Caco-2 (cell line): ENCODE data around the gene FOXE1. TPM values are rescaled to one million over a fixed set of nuclear protein-coding genes. Genes with fewer than 3 reads are reported as not detected.

ENCODE experiments used
- BruUV-seq: library from RNA; stranded (reverse); fragments of 400-500 nt; replicated peaks from 2 replicates; lab custom pipeline; 2021; lab: Mats Ljungman, UMichigan
- CTCF ChIA-PET: fragments of 300-600 bp; sonication (Branson Sonifier 250); formaldehyde crosslinking; loops from one replicate; lab custom pipeline; 2022; ENCODE audit warnings: antibody characterized with exemption; lab: Charles Lee
- POLR2A ChIA-PET: fragments of 300-600 bp; sonication (Branson Sonifier 250); formaldehyde crosslinking; loops from one replicate; lab custom pipeline; 2022; ENCODE audit warnings: antibody characterized with exemption; lab: Charles Lee
- DNase-seq, 2 experiments: peaks; one replicate each; pipeline versions ENCODE4 v3.0.0 to v3.0.0-alpha.2; 2020 to 2022
- H3K27me3 ChIP-seq: replicated peaks from 2 replicates; pipeline ENCODE4 v1.6.0; 2011; ENCODE audit warnings: low read length; ENCODE audit not compliant: control insufficient read depth, insufficient read depth
- H3K36me3 ChIP-seq: 2 replicates; pipeline ENCODE4 v1.5.1; 2011; ENCODE audit warnings: low read length; ENCODE audit not compliant: control insufficient read depth, insufficient read depth
- H3K4me1 ChIP-seq: fragments of 250-450 bp; sonication (Bioruptor Pico); 2 replicates; pipeline ENCODE4 v1.5.1; 2020; ENCODE audit warnings: mild to moderate bottlenecking
- H3K4me3 ChIP-seq: 2 replicates; pipeline ENCODE4 v1.5.1; 2011; ENCODE audit warnings: low read depth, mild to moderate bottlenecking, control low read depth, low read length
- H3K9me3 ChIP-seq: fragments of 250-450 bp; sonication (Bioruptor Pico); 2 replicates; pipeline ENCODE4 v1.5.1; 2020; ENCODE audit warnings: mild to moderate bottlenecking, moderate library complexity
- H3K27ac Mint-ChIP-seq: one replicate; pipeline ENCODE4 v1.8.0; 2022; ENCODE audit warnings: mixed read lengths; ENCODE audit not compliant: unreplicated experiment
- H3K27me3 Mint-ChIP-seq: one replicate; pipeline ENCODE4 v1.8.0; 2022; ENCODE audit warnings: mixed read lengths; ENCODE audit not compliant: insufficient read depth, unreplicated experiment
- H3K36me3 Mint-ChIP-seq: one replicate; pipeline ENCODE4 v1.8.0; 2022; ENCODE audit warnings: mild to moderate bottlenecking, mixed read lengths; ENCODE audit not compliant: insufficient read depth, unreplicated experiment
- H3K4me1 Mint-ChIP-seq: one replicate; pipeline ENCODE4 v1.8.0; 2022; ENCODE audit warnings: low read depth, mixed read lengths; ENCODE audit not compliant: unreplicated experiment
- H3K4me3 Mint-ChIP-seq: one replicate; pipeline ENCODE4 v1.8.0; 2022; ENCODE audit warnings: mild to moderate bottlenecking, moderate library complexity, mixed read lengths; ENCODE audit not compliant: unreplicated experiment
- H3K9me3 Mint-ChIP-seq: one replicate; pipeline ENCODE4 v1.8.0; 2022; ENCODE audit warnings: mixed read lengths; ENCODE audit not compliant: unreplicated experiment
- intact Hi-C: fragments of 100-400 bp; cut with micrococcal nuclease; formaldehyde crosslinking; loops from one replicate; pipeline ENCODE4 v1.10.0; 2022; ENCODE audit not compliant: unreplicated experiment
- total RNA-seq: library from RNA; stranded (reverse); gene quantifications from 2 replicates; pipeline ENCODE4 v1.2.3, GENCODE V29; 2022
- TF ChIP-seq, protein P1 (sequence below), 2 experiments: fragments of 200-600 bp in 1 of 2; IDR thresholded peaks; 1 replicate in 1 of 2; 2 replicates in 1 of 2; pipeline versions ENCODE4 v1.5.1 to v1.8.0; 2011 to 2022; ENCODE audit warnings: antibody characterized with exemption in 1 of 2, control low read depth in 1 of 2, inconsistent platforms in 1 of 2, low read depth in 1 of 2, low read length in 1 of 2, mild to moderate bottlenecking in 1 of 2, moderate library complexity in 1 of 2; ENCODE audit not compliant: insufficient read depth in 1 of 2, severe bottlenecking in 1 of 2, unreplicated experiment in 1 of 2

FOXE1 gene
- total RNA-seq, 1 experiment from 2014 or later = not detected

DNA sequence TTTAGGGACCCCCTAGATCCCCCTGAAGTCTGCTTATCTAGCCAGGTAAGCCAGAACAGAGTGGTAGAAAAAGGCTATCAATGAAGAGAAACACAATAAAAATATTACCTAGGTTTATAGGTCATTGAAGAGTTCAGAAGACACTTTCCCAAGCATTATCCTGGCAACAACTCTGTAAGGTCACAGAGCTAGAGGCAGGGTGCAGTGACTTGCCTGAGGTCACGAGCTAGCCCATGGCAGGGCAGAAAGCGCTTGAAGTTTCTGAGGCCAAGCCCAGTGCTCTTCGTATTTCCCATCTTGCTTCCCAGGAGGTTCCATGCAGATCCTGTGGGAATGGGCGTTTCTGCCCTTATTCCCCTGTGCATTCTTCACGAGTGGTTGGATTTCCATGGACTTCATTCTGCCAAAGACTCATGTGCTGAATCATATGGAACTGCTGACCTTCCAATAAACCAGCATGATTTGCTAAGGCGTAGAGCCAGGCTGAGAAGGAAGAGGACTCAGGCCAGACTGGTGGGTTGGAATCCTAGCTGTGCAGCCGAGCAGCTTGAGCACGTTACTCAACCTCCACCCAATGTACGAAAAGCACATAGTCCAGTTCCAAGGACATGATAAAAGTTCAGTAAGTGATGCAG is 47.2 kb downstream of the FOXE1 start:
- no peaks in the 10 kb centered on the region for H3K9me3 Mint-ChIP-seq
- TF ChIP-seq, protein P1, sequence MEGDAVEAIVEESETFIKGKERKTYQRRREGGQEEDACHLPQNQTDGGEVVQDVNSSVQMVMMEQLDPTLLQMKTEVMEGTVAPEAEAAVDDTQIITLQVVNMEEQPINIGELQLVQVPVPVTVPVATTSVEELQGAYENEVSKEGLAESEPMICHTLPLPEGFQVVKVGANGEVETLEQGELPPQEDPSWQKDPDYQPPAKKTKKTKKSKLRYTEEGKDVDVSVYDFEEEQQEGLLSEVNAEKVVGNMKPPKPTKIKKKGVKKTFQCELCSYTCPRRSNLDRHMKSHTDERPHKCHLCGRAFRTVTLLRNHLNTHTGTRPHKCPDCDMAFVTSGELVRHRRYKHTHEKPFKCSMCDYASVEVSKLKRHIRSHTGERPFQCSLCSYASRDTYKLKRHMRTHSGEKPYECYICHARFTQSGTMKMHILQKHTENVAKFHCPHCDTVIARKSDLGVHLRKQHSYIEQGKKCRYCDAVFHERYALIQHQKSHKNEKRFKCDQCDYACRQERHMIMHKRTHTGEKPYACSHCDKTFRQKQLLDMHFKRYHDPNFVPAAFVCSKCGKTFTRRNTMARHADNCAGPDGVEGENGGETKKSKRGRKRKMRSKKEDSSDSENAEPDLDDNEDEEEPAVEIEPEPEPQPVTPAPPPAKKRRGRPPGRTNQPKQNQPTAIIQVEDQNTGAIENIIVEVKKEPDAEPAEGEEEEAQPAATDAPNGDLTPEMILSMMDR (IDR thresholded peaks at IDR 0.05; ENCODE audit: insufficient read depth in 1 of 2, low read depth in 1 of 2, low read length in 1 of 2, severe bottlenecking in 1 of 2, unreplicated experiment in 1 of 2) = no peak
- no peaks in the 10 kb centered on the region for H3K4me1 Mint-ChIP-seq
- H3K4me3 ChIP-seq = no peak overlapping the region
- no peak for DNase-seq
- POLR2A ChIA-PET = no interaction called here
- no peaks in the 10 kb centered on the region; the same call in 1 of the 2 replicates for H3K36me3 ChIP-seq
- no peaks in the 10 kb centered on the region for H3K4me1 ChIP-seq
- H3K27me3 ChIP-seq = no peaks in the 10 kb centered on the region
- H3K9me3 ChIP-seq = no peaks in the 10 kb centered on the region
- peaks cover 14% of the 10 kb centered on the region for H3K36me3 Mint-ChIP-seq
- H3K27me3 Mint-ChIP-seq = no peaks in the 10 kb centered on the region
- no peak overlapping the region for H3K27ac Mint-ChIP-seq
- no TSS peak for BruUV-seq
- intact Hi-C loops = loop anchor here (5.0 kb wide), 2 partner anchors 98 to 203 kb away; partner anchors contain the start of gene XPA
- CTCF ChIA-PET = interaction anchor here (0.6 to 1.3 kb wide), 7 partner anchors 10 to 267 kb away, joined by 3 to 7 read pairs (median 3); partner anchors contain the start of genes TRMO and TSTD2
- no peak overlapping the region for H3K4me3 Mint-ChIP-seq

DNA sequence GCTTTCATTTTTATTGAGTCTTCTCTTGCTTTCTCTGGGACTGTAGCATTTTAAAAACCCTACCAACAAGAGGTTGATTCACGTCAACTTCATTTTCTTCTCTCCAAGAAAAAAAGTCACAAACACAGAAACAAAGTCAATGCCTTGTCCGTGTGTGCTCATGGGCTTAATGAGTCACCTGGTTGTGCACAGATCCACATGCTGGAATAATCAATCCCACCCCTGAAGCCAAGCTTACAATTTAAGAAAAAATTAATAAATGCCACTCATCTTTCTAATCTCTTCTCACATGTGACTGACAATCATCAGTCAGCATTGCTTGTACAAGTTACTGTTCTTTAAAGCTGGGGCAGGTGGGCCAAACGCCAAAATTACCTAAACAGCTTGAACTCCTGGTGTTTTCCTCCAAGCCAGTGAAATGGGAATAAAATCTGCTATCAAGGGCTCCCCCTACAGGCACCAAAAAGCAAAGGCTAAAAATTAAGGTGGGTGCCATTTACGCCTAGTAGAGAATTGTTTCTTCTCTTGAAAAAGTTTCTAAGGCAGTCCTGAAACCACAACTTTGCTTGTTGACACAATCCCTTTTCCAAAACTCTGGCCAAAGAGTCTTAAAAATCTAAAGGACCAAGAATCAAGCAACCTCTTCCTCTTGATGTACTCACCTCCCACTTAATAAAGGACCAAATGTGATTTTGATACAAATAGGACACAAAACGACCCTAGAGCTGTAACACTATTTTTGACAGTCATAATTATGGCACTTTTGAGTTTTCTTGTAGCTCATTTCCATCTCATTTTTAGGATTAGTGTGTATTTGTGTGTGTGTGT is 47.9 kb downstream of the FOXE1 start:
- Histone ChIP-seq H3K4me3 (no peak overlapping the region), H3K9me3 (no peaks in the 10 kb centered on the region), H3K4me1 (no peaks in the 10 kb centered on the region), H3K36me3 (no peaks in the 10 kb centered on the region; the same call in 1 of the 2 replicates), H3K27me3 (no peaks in the 10 kb centered on the region)
- Mint-ChIP-seq H3K36me3 (peaks cover 14% of the 10 kb centered on the region), H3K9me3 (no peaks in the 10 kb centered on the region), H3K27ac (no peak overlapping the region), H3K27me3 (no peaks in the 10 kb centered on the region), H3K4me3 (no peak overlapping the region), H3K4me1 (no peaks in the 10 kb centered on the region)
- BruUV-seq = no TSS peak
- intact Hi-C loops = loop anchor here (1.0 to 5.0 kb wide), 3 partner anchors 99 to 204 kb away; partner anchors contain the start of gene XPA
- DNase-seq = peak in 1 of 2 experiments; percentile 61
- TF ChIP-seq, protein P1 (IDR thresholded peaks at IDR 0.05; ENCODE audit: insufficient read depth in 1 of 2, low read depth in 1 of 2, low read length in 1 of 2, severe bottlenecking in 1 of 2, unreplicated experiment in 1 of 2) = peak; percentile 71 to 73
- ChIA-PET CTCF (interaction anchor here (0.7 to 1.3 kb wide), 7 partner anchors 11 to 205 kb away, joined by 3 to 7 read pairs (median 3); partner anchors contain the start of gene TRMO), POLR2A (no interaction called here)

DNA sequence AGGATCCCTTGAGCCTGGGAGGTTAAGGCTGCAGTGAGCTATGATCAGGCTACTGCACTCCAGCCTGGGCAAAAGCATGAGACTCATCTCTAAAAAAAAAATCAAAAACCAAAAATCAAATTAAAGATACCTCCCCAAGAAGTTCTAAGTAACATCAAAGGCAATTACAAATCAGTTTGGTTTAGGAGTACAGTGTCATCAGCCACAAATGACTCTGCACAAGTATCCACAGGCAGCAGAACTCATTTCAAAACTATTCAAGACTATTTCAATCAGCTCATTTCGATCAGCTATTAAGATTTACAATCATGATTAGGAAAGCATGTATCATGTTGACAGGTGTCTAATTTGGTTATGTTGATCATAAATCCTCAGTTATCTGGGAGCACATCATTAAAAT is 50.2 kb downstream of the FOXE1 start:
- BruUV-seq = no TSS peak

More for the DNA sequence above, 50.2 kb downstream of the FOXE1 start:
- POLR2A ChIA-PET = no interaction called here
- Mint-ChIP-seq H3K27me3 (no peaks in the 10 kb centered on the region), H3K9me3 (no peaks in the 10 kb centered on the region), H3K36me3 (peaks cover 20% of the 10 kb centered on the region), H3K4me1 (no peaks in the 10 kb centered on the region), H3K4me3 (no peak overlapping the region), H3K27ac (no peak overlapping the region)
- TF ChIP-seq, protein P1 (IDR thresholded peaks at IDR 0.05; ENCODE audit: insufficient read depth in 1 of 2, low read depth in 1 of 2, low read length in 1 of 2, severe bottlenecking in 1 of 2, unreplicated experiment in 1 of 2) = no peak
- CTCF ChIA-PET = interaction anchor here (0.6 kb wide), 1 partner anchor 18 kb away, joined by 5 read pairs; no protein-coding TSS in a partner anchor
- no peak for DNase-seq
- H3K4me1 ChIP-seq = no peaks in the 10 kb centered on the region
- H3K4me3 ChIP-seq = no peak overlapping the region
- intact Hi-C loops = loop anchor here (5.0 kb wide), 2 partner anchors 101 to 206 kb away; partner anchors contain the start of gene XPA
- H3K27me3 ChIP-seq = no peaks in the 10 kb centered on the region
- H3K9me3 ChIP-seq = no peaks in the 10 kb centered on the region
- no peaks in the 10 kb centered on the region; the same call in 1 of the 2 replicates for H3K36me3 ChIP-seq
